Left ventricle myocardium inferior (tissue), 1 donor: Measurements from ENCODE around the gene NELFCD. TPM values are rescaled to one million over a fixed set of nuclear protein-coding genes. Genes with fewer than 3 reads are reported as not detected.
A peak's percentile ranks its signal among the peaks of the same experiment; 100 is the strongest.

Experiments used
- DNase-seq: peaks from one replicate; pipeline ENCODE4 v3.0.0-alpha.2; 2020
- H3K27ac ChIP-seq: fragments of 200-600 bp; replicated peaks from 2 replicates; pipeline ENCODE4 v1.8.0; 2021
- H3K27me3 ChIP-seq: fragments of 200-600 bp; 2 replicates; pipeline ENCODE4 v1.8.0; 2021; ENCODE audit warnings: low read depth
- H3K36me3 ChIP-seq: fragments of 200-600 bp; 2 replicates; pipeline ENCODE4 v1.8.0; 2021
- H3K4me1 ChIP-seq: fragments of 200-600 bp; 2 replicates; pipeline ENCODE4 v1.8.0; 2021
- H3K4me3 ChIP-seq: fragments of 200-600 bp; 2 replicates; pipeline ENCODE4 v1.8.0; 2021; ENCODE audit warnings: mild to moderate bottlenecking, moderate library complexity
- H3K9me3 ChIP-seq: fragments of 200-600 bp; replicated peaks from 2 replicates; pipeline ENCODE4 v1.8.0; 2021
- intact Hi-C: fragments of 100-400 bp; cut with micrococcal nuclease; formaldehyde crosslinking; loops from one replicate; pipeline ENCODE4 v1.11.0; 2022
- total RNA-seq: library from RNA; stranded (reverse); fragmentation: NEBNext Ultra II Directional; extraction: Animal tissue kit (Norgen Biotek cat#: 25700); gene quantifications from one replicate; pipeline ENCODE4 v1.2.1, GENCODE V29; 2021
- TF ChIP-seq, protein P1 (sequence below): fragments of 200-600 bp; IDR thresholded peaks from 2 replicates; pipeline ENCODE4 v1.8.0; 2021; ENCODE audit warnings: antibody characterized with exemption, mild to moderate bottlenecking, borderline replicate concordance
- donor health status: DM: no; HTN: yes; CAD: no; lungs with severe emphysema.

The NELFCD gene
- total RNA-seq, 1 donor from 2014 or later: 30.4 TPM

DNA sequence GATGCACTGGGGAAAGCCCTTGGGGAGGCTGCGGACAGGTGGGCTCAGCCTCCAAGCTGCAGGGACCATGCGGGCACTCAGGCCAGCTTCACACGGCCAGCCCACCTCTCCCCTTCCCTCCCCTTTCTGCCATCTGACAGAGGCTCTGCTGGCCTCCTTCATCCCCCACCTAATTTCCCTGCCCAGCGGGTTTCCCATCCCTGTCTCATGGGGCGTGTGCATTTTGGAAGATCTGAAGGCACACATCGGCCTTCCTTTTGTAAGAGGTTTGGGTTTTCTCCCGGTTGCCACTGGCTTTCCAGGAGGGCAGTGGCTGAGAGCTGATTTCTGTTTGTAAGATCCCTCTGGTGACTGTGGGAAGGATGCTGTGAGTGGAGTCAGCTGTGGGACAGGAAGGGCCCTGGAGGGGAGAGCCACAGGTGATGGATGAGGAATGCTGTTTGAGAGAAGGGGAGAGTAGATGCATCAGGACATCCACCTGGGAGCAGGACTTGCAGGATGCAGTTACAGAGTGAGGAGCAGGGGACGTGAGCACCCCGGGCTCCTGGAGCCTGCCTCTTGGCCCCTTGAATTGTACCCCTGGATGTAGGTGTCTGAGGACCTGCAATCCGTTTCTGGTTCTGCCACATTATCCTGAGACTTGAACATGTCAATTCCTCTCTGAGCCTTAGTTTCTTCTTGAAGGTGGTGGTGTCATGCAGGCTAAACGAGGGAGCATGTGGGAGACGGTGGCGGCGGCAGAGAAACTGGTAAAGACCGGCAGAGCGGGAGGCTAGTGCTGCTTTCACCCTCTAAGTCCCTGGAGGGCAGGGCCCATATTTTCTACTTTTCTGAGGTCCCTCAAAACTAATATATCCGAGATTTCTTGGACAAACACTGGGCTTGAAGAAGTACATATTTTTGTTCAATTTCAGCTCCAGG is 32.2 kb downstream of the NELFCD start:
- Histone ChIP-seq H3K36me3 (no peaks in the 10 kb centered on the region), H3K27ac (no peak overlapping the region), H3K4me3 (no peak overlapping the region), H3K27me3 (no peaks in the 10 kb centered on the region), H3K9me3 (no peaks in the 10 kb centered on the region), H3K4me1 (peaks cover 57% of the 10 kb centered on the region)
- TF ChIP-seq, protein P1, sequence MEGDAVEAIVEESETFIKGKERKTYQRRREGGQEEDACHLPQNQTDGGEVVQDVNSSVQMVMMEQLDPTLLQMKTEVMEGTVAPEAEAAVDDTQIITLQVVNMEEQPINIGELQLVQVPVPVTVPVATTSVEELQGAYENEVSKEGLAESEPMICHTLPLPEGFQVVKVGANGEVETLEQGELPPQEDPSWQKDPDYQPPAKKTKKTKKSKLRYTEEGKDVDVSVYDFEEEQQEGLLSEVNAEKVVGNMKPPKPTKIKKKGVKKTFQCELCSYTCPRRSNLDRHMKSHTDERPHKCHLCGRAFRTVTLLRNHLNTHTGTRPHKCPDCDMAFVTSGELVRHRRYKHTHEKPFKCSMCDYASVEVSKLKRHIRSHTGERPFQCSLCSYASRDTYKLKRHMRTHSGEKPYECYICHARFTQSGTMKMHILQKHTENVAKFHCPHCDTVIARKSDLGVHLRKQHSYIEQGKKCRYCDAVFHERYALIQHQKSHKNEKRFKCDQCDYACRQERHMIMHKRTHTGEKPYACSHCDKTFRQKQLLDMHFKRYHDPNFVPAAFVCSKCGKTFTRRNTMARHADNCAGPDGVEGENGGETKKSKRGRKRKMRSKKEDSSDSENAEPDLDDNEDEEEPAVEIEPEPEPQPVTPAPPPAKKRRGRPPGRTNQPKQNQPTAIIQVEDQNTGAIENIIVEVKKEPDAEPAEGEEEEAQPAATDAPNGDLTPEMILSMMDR: no peak
- no peak for DNase-seq
- intact Hi-C loops: no loop called here

DNA sequence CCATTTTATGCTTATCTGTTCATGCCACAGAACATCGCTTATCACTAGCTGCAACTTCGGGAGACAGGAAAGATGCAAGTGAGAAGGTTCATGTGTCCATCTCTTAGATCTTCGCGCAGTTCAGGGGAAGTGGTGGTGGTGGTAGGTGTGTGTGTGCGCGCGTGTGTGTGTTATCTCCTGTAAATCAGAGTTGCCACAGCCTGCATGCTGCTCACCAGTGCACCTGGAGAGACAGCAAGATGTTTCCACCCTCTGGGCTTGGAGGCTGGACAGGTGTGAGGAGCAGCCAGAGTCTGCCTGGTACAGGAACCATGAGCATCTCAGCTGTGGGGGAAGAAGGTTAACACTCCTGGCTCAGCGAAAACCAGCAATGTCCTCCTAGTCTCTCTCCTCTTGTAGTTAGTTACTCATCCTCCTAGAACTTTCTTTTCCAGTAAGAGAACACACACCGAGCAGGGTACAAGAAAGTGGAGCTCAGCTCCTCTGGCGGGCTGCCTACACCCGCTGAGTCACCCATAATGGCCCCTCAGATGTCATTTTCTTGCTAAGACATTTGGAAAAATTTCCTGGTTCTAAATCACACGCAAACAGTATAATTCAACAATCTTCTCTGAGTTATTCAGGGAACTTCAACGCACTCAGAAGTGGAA is 33.0 kb downstream of the NELFCD start:
- no peak for DNase-seq
- TF ChIP-seq, protein P1: no peak
- intact Hi-C loops: no loop called here
- Histone ChIP-seq H3K27ac (peak overlapping the region; percentile 38), H3K36me3 (no peaks in the 10 kb centered on the region), H3K4me1 (peaks cover 57% of the 10 kb centered on the region), H3K4me3 (no peak overlapping the region), H3K27me3 (no peaks in the 10 kb centered on the region), H3K9me3 (no peaks in the 10 kb centered on the region)

DNA sequence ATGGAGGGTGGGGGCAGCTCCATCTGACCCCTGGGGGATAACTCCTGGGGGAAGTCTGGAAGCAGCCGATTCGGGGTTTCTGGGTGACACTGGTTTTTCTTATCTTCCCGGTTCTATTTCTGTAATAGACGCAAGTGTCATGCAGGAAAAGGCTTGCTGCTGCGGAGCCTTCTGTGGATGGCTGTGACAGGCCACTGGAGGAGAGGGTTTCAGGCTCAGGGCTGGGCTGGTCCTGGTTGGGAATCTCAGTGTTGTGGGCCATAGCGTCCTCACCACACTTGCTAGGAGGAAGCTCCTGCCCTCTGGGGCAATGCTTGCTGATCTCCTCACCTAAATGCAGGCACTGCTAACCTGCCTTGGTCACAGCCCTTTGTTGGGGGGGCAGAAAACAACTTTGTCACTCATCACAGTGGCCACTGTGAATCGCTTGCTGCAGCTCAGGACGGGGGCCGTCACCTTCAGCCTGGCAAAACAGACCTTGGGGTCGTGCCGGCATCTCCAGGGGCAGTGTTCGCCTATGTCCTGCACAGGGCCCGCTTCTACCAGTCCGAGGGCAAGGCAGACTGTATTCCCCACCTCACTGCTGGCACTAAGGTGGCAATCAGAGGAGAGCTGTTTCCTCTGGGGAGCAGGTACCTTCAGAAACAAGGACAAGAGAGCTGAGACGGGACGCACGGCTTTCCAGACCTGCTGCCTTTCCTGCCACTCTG is 33.8 kb downstream of the NELFCD start:
- Histone ChIP-seq H3K36me3 (no peaks in the 10 kb centered on the region), H3K27ac (peak overlapping the region; percentile 38), H3K9me3 (no peaks in the 10 kb centered on the region), H3K27me3 (no peaks in the 10 kb centered on the region), H3K4me3 (no peak overlapping the region), H3K4me1 (peaks cover 54% of the 10 kb centered on the region)
- no peak for DNase-seq
- TF ChIP-seq, protein P1: no peak
- intact Hi-C loops: no loop called here

DNA sequence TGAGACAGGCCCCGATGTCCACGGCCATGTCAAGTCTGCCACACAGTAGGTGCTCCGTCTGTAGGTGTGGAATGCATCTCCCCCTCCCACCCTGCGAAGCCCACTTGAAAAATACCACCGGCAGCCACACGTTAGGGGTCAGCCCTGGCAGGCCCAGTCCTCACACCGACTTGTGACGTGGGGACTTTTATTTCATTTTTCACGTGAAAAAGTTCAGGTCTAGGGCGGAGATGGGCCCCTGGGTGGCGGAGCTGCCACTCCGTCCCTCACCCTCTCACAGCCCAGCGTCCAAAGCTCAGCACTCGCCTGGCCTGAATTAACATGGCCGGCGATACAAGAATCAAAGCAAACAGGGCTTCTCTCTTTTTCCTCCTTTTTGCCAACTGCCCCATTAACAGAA is 34.4 kb downstream of the NELFCD start:
- no peaks in the 10 kb centered on the region for H3K27me3 ChIP-seq
- H3K9me3 ChIP-seq: no peaks in the 10 kb centered on the region
- TF ChIP-seq, protein P1: no peak
- H3K36me3 ChIP-seq: no peaks in the 10 kb centered on the region
- DNase-seq: no peak
- no peak overlapping the region for H3K4me3 ChIP-seq
- H3K4me1 ChIP-seq: peaks cover 49% of the 10 kb centered on the region
- intact Hi-C loops: no loop called here
- no peak overlapping the region for H3K27ac ChIP-seq
